ENCODE results near the gene MAD1L1.

The MAD1L1 gene

DNA sequence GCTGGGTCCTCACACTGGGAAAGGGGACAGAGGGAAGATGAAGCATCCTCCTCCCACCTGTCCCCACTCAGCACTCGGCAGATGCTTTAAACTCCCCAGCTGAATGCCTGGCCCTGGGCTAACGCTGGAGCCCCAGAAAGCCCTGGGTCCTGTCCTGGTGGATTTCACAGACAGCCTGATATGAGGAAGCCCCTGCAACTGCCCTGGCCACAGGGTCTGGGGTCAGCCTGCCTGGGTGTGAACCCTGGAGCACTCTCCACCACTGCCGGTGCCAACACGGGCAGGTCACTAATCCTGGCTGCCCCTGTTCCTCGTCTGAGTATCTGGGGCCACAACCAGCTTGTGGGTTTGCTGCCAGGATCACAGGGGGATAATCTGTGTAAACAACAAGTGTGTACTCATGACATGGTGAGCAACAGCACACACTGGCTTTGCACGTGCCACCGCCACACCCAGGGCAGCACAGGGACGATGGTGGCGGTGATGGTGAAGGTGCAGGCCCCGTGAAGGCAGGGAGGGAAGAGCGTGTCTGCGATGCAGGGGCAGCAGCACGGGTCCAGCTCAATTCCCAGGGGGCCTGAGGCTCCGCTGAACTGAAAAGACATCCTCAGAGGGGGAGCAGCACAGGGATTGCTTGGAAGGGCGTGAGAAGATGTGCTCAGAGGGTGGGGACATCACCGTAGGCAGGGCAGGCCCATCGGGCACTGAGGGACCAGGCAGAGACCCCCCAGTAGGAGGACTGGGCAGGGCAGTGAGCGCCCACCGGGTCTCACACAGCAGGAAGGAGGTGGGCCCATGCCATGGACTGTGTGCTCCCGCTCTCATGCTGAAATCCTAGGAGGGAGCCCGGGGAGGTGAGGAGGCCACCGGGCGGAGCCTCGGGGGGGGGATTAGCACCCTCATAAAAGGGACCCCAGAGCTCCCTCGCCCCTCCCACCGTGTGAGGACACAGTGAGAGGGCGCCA lies 238.7 kb downstream of the MAD1L1 start:
- DNase-seq = no peak

DNA sequence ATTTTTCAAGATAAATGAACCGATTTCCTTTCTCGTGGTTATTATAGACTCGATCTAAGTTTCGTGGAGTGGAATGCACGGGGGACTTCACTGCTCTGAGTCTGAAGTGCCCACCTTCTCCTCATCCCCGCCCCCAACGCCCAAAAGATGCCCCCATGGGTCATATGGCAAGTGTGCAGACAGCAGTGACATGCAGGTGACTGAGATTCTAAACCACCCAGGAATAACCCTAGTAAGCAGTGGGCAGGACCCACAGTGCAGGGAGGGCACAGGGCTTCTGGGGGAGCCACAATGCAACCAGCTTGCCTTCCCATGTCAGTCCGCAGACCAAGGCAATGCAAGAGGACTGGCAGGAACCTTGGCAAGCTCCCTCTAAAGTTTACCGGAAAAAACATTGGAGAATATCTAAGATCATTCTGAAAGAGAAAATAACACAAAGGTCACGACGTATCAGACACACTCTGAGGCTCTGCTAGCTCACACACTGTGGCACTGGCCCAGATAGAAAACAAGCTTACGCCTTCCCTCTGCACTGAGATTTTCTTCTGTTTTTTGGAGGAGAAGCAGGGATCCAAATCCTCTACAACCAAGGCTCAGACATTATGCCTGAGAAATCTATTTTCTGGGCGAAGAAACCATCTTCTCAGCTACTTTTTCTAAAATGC lies 239.6 kb downstream of the MAD1L1 start:
- no peak for DNase-seq

GRCh38 chr7:1992554-1992953 lies 240.2 kb downstream of the MAD1L1 start:
- DNase-seq = no peak

DNA sequence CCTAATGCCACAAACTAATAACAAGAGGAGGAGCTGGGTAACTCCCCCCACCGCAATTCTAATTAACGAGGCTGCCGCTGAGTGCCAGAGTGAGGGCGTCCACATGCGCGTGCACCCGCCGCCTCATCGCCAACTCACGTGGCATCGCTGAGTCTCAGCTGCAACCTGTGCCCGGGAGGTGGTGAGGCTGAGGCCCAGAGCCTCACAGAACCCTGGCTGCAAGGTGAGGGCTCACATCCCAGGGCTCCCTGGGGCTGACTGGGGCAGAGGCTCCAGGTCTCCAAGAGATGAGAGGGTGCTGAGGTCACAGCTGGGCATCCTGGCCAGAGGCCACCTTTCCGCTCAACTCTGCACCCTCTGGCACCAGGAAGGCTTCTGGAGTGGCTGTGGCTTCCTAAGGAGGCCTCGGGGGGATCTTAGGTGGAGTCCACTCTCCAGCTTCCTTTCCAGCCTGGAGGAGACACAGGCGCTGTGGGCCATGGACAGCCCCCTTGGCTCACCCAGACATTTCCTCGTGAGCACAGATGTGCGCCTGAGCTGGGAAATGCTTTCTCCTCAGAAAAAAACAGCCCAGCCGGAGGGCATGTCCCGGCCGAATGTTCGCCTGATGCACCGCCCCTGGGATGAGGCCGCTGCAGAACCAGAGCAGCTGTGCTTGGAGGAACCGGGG lies 242.6 kb downstream of the MAD1L1 start:
- no peak for DNase-seq

DNA sequence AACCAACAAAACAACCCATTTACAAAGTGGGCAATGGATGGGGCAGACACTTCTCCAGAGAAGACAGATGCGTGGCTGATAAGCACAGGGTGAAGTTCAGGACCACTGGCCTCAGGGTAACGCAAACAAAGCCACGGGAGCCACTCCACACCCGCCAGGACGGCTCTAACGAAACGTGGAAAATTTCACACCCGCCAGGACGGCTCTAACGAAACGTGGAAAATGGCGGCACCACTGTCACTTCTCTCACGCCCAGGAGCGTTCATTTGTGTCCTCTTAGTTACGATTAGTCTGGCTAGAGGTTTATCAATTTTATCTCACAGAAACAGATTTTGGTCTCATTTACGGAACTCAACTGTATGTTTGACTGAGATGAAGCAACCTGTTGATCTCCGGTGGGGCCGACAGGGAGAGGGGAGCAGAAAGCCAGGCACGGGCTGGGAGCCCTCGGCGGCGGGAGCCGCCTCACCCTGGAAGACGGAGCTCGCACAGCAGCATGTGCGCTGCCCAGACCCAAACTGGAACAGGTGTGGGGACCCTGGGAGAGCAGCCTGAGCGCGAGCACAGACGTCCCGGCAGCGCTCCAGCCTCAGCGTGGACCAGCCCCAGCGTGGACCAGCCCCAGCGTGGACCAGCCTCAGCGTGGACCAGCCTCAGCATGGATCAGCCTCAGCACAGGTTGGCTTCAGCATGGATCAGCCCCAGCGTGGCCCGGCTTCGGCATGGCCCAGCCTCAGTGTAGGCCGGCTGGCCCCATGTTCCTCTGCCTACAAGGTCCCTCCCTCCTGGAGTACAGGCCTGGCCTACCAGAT lies 243.5 kb downstream of the MAD1L1 start:
- DNase-seq = no peak

- DNase-seq = no peak
These were observed 244.2 kb downstream of the MAD1L1 start for GRCh38 chr7:1988533-1988930.

GRCh38 chr7:1987591-1988532 lies 244.9 kb downstream of the MAD1L1 start:
- no peak for DNase-seq

DNA sequence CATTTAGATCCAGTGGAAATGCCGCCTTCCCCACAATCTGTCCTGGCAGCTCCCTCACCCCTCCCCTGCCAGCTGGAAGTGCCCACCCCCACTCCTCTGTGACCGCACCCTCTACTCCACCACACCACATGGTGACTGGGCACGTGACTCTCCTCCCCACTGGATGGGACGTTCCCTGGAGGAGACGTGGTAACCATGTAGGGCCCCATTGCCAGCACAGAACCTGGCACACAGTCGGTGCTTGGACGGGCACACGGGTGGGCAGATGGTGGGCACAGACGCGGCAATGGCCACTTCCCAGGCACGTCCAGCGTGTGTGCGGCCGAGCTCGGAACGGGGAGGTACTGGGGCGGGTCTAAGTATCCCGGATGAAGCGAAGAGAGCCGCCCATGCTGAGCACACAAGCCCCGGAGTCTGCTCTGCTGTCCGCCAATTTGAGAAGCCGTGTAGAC lies 245.6 kb downstream of the MAD1L1 start:
- no peak for DNase-seq

DNA sequence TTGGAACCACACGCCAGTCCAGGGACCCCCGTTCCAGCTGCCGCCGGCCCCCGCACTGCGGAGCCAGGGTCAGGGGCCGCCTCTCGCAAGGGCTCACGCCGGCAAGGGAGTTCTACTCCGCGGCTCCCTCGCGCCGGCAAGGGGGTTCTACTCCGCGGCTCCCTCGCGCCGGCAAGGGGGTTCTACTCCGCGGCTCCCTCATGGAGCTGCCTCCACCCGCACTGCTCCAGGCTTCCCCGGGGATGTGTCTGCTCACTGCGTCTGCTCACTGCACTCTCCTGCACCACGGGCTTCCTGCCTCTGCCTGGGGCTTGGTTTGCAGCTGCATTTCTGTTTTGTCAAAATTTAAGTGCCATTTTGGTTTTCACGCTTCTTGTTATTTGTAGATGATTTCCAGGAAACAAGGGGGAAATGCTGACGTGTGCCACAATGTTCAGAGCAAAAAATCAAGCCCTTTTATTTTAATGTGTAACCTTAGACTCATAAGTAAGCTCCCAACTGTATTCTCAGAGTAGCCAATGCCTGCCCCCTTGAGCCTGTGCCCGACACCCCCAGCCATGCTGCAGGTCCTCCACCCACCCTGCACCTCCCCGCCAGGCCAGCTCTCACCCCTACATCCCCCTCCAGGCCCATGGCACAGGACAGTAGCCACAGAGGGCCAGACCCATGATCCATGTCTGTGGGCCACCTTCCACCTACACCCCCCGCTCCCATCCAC lies 246.2 kb downstream of the MAD1L1 start:
- no peak for DNase-seq

GRCh38 chr7:1985936-1986335 lies 246.8 kb downstream of the MAD1L1 start:
- no peak for DNase-seq

DNA sequence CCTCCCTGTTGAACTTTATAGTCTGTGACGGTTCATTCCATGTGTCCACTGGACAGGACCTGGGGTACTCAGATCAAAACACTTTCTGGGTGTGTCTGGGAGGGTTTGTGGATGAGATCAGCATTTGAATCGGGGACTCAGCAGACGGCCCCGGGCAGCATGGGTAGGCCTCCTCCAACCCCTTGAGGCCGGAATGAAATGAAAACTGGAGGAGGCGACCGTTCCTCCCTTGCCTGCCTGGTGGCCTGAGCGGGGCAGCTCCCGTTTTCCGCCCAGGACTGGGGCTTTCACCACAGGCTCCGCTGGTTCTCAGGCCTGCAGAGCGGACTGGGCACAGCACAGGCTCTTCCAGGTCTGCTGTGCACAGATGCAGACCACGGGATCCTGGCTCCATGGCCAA lies 247.7 kb downstream of the MAD1L1 start:
- no peak for DNase-seq

DNA sequence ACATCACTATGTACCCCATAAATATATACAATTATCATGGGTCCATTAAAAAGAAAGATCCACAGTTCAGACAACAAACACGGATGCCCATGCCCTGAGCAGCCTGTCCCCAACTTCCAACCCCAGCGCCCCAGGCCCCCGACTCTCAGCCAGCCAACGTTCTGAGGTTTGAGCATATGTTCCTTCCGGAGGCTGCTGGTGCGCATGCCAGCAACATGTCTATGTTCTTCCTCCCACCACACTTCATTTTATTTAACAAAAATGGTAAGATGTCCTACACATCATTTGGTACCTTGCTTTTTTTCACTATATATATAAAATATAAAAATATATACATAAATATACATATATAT lies 250.9 kb downstream of the MAD1L1 start:
- DNase-seq = no peak

- no peak for DNase-seq
These were observed 251.4 kb downstream of the MAD1L1 start for GRCh38 chr7:1981201-1981877.

GRCh38 chr7:1979591-1980560 lies 252.9 kb downstream of the MAD1L1 start:
- no peak for DNase-seq

GRCh38 chr7:1978656-1979590 lies 253.8 kb downstream of the MAD1L1 start:
- DNase-seq = no peak

DNA sequence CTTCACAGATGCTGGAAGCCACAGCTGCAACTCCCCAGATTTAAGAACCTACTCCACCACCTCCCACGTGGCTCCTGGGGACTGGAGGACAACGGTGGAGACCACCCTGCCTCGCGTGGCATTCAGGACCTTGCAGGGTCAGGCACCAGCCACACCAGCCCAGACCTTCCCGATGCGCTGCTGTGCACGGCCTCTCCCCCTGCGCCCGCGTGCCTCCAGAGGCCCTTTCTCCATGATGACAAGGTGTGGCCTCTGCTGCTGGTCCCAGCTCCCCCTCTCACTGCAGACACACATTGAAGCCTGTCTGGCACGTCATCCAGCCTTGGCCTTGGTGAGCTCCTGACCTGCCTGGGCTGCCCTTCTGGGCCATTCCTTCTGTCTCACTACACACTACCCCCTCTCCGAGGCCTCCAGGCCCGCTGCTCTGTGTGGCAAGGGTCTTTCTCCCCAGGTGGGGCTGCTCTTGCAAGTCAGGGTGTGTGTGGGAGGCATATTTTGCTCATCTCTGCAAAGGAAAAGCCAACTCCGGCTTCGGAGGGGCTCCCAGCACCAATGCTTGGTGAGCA lies 254.8 kb downstream of the MAD1L1 start:
- DNase-seq = no peak

DNA sequence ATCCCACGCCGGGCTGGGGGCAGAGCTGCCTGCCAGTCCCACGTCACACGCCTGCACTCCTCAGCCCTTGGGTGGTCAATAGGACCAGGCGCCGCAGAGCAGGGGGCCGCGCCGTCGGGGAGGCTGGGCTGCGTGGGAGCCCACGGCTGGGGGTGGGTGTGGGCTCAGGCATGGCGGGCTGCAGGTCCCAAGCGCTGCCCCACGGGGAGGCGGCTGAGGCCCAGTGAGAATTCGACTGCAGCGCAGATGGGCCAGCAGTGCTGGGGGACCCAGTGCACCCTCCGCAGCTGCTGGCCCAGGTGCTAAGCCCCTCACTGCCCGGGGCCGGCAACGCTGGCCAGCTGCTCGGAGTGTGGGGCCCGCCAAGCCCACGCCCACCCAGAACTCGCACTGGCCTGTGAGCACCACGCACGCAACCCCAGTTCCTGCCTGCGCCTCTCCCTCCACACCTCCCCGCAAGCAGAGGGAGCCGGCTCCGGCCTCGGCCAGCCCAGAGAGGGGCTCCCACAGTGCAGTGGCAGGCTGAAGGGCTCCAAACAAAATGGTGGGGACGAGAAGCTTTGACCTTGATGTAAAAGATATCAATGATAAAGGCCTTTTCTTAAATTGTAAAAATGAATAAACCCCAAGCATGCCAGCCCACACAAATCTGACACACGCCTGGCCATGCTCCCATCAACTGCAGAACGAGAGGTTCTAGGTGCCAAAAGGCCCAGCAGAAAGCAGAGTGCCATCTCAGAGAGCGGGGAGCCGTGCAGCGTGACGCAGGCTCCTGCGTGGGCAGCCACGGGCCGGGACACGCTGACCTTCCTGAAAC lies 255.5 kb downstream of the MAD1L1 start:
- DNase-seq = no peak

All from GDM1 (cell line).